CD4-positive, CD25-positive, alpha-beta regulatory T cell (primary cell): ENCODE data around the gene EDA. TPM values are rescaled to one million over a fixed set of nuclear protein-coding genes. Genes with fewer than 3 reads are reported as not detected.

ENCODE experiments used
- ATAC-seq, 2 donors: fragments of 150-1000 bp; cut with Tn5 transposase; one replicate each; pipeline ENCODE4 v1.10.0; 2021; ENCODE audit warnings: low read depth in 2 of 2, moderate number of reproducible peaks in 2 of 2, moderate library complexity in 1 of 2
- DNase-seq, 3 donors: peaks; one replicate each; pipeline versions ENCODE4 v3.0.0 to v3.0.0-alpha.2; 2012 to 2022; ENCODE audit warnings: mixed read lengths in 1 of 3
- H3K27ac ChIP-seq: one replicate; pipeline ENCODE4 v1.7.0; 2013; ENCODE audit warnings: mild to moderate bottlenecking, low read length; ENCODE audit not compliant: insufficient read depth, poor library complexity, severe bottlenecking
- H3K27me3 ChIP-seq: one replicate; pipeline ENCODE4 v1.7.0; 2013; ENCODE audit warnings: low read length; ENCODE audit not compliant: control insufficient read depth, insufficient read depth
- H3K36me3 ChIP-seq: one replicate; pipeline ENCODE4 v1.7.0; 2013; ENCODE audit warnings: mild to moderate bottlenecking, low read length, moderate library complexity; ENCODE audit not compliant: control insufficient read depth, insufficient read depth
- H3K4me1 ChIP-seq: 2 replicates; pipeline ENCODE4 v1.7.0; 2013; ENCODE audit warnings: mild to moderate bottlenecking, low read length; ENCODE audit not compliant: insufficient read depth, control insufficient read depth, poor library complexity, severe bottlenecking
- H3K4me3 ChIP-seq: one replicate; pipeline ENCODE4 v1.7.0; 2013; ENCODE audit warnings: low read depth, mild to moderate bottlenecking, low read length, moderate library complexity
- H3K9me3 ChIP-seq, 2 experiments: 1 replicate in 1 of 2; 2 replicates in 1 of 2; pipeline ENCODE4 v1.7.0; 2013; ENCODE audit warnings: low read length in 2 of 2, mild to moderate bottlenecking in 1 of 2, moderate library complexity in 1 of 2; ENCODE audit not compliant: control insufficient read depth in 2 of 2
- H3K27ac Mint-ChIP-seq, 3 donors: one replicate each; pipeline ENCODE4 v1.8.0; 2020 to 2022; ENCODE audit warnings: mild to moderate bottlenecking in 3 of 3, mixed read lengths in 3 of 3, moderate library complexity in 2 of 3
- H3K27me3 Mint-ChIP-seq: one replicate; pipeline ENCODE4 v1.8.0; 2022; ENCODE audit warnings: mild to moderate bottlenecking, mixed read lengths
- H3K36me3 Mint-ChIP-seq: one replicate; pipeline ENCODE4 v1.8.0; 2020; ENCODE audit warnings: mixed read lengths
- H3K4me1 Mint-ChIP-seq, 4 donors: one replicate each; pipeline ENCODE4 v1.8.0; 2020 to 2022; ENCODE audit warnings: mixed read lengths in 4 of 4, mild to moderate bottlenecking in 1 of 4
- H3K4me3 Mint-ChIP-seq, 4 donors: one replicate each; pipeline ENCODE4 v1.8.0; 2020 to 2022; ENCODE audit warnings: mild to moderate bottlenecking in 4 of 4, mixed read lengths in 4 of 4, moderate library complexity in 3 of 4
- H3K9me3 Mint-ChIP-seq, 7 donors: one replicate each; pipeline ENCODE4 v1.8.0; 2020 to 2022; ENCODE audit warnings: mixed read lengths in 7 of 7, mild to moderate bottlenecking in 3 of 7, moderate library complexity in 2 of 7
- polyA plus RNA-seq, 4 donors: library from polyadenylated mRNA; unstranded; fragments of 300-500 nt; fragmentation: Illumina TruSeq; gene quantifications; one replicate each; pipeline ENCODE4 v1.2.3, GENCODE V29; 2021
- total RNA-seq: library from RNA; stranded (reverse); gene quantifications from one replicate; pipeline ENCODE4 v1.2.3, GENCODE V29; 2022

Gene EDA
- total and polyA plus RNA-seq, 5 donors from 2014 or later: 0.45 to 2.4 (median 0.85) TPM; not detected in 2

DNA sequence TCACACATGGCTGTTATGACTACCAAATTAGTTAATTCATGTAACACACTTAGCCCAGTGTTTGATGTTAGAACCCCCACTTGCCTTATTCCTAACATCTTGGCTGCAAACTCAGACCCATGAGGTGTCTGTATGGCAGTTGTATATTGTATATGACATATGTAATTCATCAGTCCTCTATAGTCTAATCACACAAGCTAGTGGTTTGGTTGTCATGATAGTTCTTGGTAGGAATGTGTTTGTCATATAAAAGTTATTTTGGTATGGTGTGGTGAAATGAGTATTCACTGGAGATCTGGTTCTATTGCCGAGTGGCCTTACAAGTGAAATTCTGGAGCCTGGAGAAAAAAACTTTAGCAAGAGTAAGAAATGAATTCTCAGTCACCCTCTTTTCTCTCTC lies 284.6 kb downstream of the EDA start:
- H3K9me3 Mint-ChIP-seq: no peaks in the 10 kb centered on the region
- H3K36me3 ChIP-seq: no peaks in the 10 kb centered on the region
- no peaks in the 10 kb centered on the region for H3K4me1 ChIP-seq
- H3K9me3 ChIP-seq: no peaks in the 10 kb centered on the region
- H3K36me3 Mint-ChIP-seq: no peaks in the 10 kb centered on the region
- no peak overlapping the region for H3K4me3 Mint-ChIP-seq
- no peak overlapping the region for H3K4me3 ChIP-seq
- H3K27ac ChIP-seq: no peak overlapping the region
- DNase-seq: no peak
- no peak overlapping the region for H3K27ac Mint-ChIP-seq
- H3K4me1 Mint-ChIP-seq: no peaks in the 10 kb centered on the region
- no peaks in the 10 kb centered on the region for H3K27me3 Mint-ChIP-seq
- no peak for ATAC-seq
- H3K27me3 ChIP-seq: no peaks in the 10 kb centered on the region

DNA sequence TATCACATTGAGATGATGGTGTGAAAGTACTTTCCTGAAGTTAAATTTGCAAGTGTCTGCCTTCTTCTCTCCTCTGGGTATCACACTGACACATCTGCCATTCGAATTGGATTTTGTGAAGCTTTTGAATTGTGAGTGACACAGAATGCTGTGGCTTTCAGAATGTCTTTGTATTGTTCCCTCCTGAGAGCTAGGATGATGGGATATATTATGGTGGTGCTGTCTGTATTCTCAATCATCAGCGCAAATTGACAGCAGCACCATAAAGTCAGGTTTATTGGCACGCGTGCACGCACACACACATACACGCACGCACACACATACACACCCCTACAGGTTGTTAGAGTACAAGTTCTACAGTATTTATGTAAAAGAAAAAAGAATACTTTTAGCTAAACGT lies 290.5 kb downstream of the EDA start:
- Mint-ChIP-seq H3K9me3 (peaks cover 0 to 2% (median 0%) of the 10 kb centered on the region in 7 donors), H3K4me3 (no peak overlapping the region), H3K4me1 (no peaks in the 10 kb centered on the region), H3K27me3 (no peaks in the 10 kb centered on the region), H3K36me3 (no peaks in the 10 kb centered on the region), H3K27ac (no peak overlapping the region)
- no peaks in the 10 kb centered on the region for H3K36me3 ChIP-seq
- ATAC-seq: no peak
- H3K27me3 ChIP-seq: no peaks in the 10 kb centered on the region
- H3K4me1 ChIP-seq: no peaks in the 10 kb centered on the region
- DNase-seq: no peak
- H3K27ac ChIP-seq: no peak overlapping the region
- no peaks in the 10 kb centered on the region for H3K9me3 ChIP-seq
- no peak overlapping the region for H3K4me3 ChIP-seq

GRCh38 chrX:69914781-69915180 lies 298.9 kb downstream of the EDA start:
- no peaks in the 10 kb centered on the region for H3K36me3 ChIP-seq
- no peak overlapping the region for H3K4me3 ChIP-seq
- no peak overlapping the region for H3K27ac ChIP-seq
- H3K27ac Mint-ChIP-seq: no peak overlapping the region
- H3K27me3 ChIP-seq: no peaks in the 10 kb centered on the region
- no peaks in the 10 kb centered on the region for H3K36me3 Mint-ChIP-seq
- no peak for ATAC-seq
- peaks cover 0 to 3% (median 0%) of the 10 kb centered on the region in 7 donors for H3K9me3 Mint-ChIP-seq
- H3K4me1 Mint-ChIP-seq: no peaks in the 10 kb centered on the region
- H3K9me3 ChIP-seq: no peaks in the 10 kb centered on the region
- H3K4me1 ChIP-seq: no peaks in the 10 kb centered on the region
- H3K4me3 Mint-ChIP-seq: no peak overlapping the region
- no peak for DNase-seq
- no peaks in the 10 kb centered on the region for H3K27me3 Mint-ChIP-seq

GRCh38 chrX:69919749-69920148 lies 303.8 kb downstream of the EDA start:
- Histone ChIP-seq H3K4me1 (no peaks in the 10 kb centered on the region), H3K27me3 (no peaks in the 10 kb centered on the region), H3K36me3 (no peaks in the 10 kb centered on the region), H3K9me3 (no peaks in the 10 kb centered on the region), H3K27ac (no peak overlapping the region), H3K4me3 (no peak overlapping the region)
- DNase-seq (no peak), ATAC-seq (no peak)
- Mint-ChIP-seq H3K9me3 (peaks cover 0 to 6% (median 0%) of the 10 kb centered on the region in 7 donors), H3K4me1 (no peaks in the 10 kb centered on the region), H3K27ac (no peak overlapping the region), H3K27me3 (no peaks in the 10 kb centered on the region), H3K4me3 (no peak overlapping the region), H3K36me3 (no peaks in the 10 kb centered on the region)

DNA sequence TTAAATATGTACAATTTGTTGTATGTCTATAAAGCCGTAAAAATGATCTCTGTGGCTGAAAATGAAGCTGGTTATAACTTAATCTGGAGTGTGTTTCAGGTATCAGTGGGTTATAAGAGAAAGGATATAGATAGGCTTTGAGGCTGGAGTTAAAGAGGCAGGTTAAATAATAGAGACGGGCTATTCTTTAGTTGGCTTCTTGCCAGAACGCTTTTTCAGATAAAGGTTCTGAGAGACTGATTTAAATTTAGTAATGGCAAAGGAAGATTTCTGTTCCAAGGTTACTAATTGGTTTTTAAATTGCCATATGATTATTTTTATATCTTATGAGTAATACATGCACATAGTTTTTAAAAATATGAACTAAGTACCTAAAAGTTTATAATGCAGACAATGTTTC lies 316.4 kb downstream of the EDA start:
- no peaks in the 10 kb centered on the region for H3K27me3 Mint-ChIP-seq
- H3K9me3 ChIP-seq: no peaks in the 10 kb centered on the region
- DNase-seq (no peak), ATAC-seq (no peak)
- no peak overlapping the region for H3K4me3 ChIP-seq
- no peak overlapping the region for H3K27ac ChIP-seq
- no peaks in the 10 kb centered on the region for H3K4me1 Mint-ChIP-seq
- no peaks in the 10 kb centered on the region for H3K36me3 ChIP-seq
- H3K4me3 Mint-ChIP-seq: no peak overlapping the region
- H3K9me3 Mint-ChIP-seq: peaks cover 0 to 5% (median 0%) of the 10 kb centered on the region in 7 donors
- no peaks in the 10 kb centered on the region for H3K36me3 Mint-ChIP-seq
- H3K4me1 ChIP-seq: no peaks in the 10 kb centered on the region
- no peak overlapping the region for H3K27ac Mint-ChIP-seq
- no peaks in the 10 kb centered on the region for H3K27me3 ChIP-seq

- H3K27me3 ChIP-seq: no peaks in the 10 kb centered on the region
- H3K4me3 ChIP-seq: no peak overlapping the region
- ATAC-seq: no peak
- H3K36me3 ChIP-seq: no peaks in the 10 kb centered on the region
- DNase-seq: no peak
- Mint-ChIP-seq H3K9me3 (peaks cover 0 to 3% (median 0%) of the 10 kb centered on the region in 7 donors), H3K27ac (no peak overlapping the region), H3K27me3 (no peaks in the 10 kb centered on the region), H3K4me1 (no peaks in the 10 kb centered on the region), H3K36me3 (no peaks in the 10 kb centered on the region), H3K4me3 (no peak overlapping the region)
- H3K27ac ChIP-seq: no peak overlapping the region
- H3K9me3 ChIP-seq: no peaks in the 10 kb centered on the region
- H3K4me1 ChIP-seq: no peaks in the 10 kb centered on the region
These were observed 332.4 kb downstream of the EDA start for GRCh38 chrX:69948276-69948797.

DNA sequence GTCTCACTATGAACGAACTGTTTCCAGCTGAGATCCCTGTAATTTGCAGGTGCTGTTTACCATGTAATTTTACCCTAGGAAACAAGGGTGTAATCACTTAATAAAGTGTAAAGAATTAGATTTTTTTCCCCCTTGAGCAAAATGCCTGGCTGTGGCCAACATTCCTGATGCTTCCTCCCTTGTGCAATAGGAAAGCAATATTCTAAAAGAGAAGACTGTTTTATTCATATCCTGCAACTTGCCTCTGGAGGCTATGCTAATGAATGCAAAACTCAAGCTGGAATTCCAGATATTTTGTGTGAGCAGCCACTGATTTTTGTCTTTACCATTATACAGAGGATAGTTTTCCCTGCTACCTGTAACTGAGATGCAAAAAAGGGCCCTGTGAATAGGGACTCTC lies 335.8 kb downstream of the EDA start:
- H3K27ac Mint-ChIP-seq: no peak overlapping the region
- H3K36me3 ChIP-seq: no peaks in the 10 kb centered on the region
- peak overlapping the region in 1 of 4 donors; percentile 15 for H3K4me3 Mint-ChIP-seq
- no peak for DNase-seq
- H3K27me3 ChIP-seq: no peaks in the 10 kb centered on the region
- H3K9me3 Mint-ChIP-seq: peaks cover 0 to 3% (median 0%) of the 10 kb centered on the region in 7 donors
- H3K27ac ChIP-seq: no peak overlapping the region
- ATAC-seq: no peak
- no peak overlapping the region for H3K4me3 ChIP-seq
- no peaks in the 10 kb centered on the region for H3K4me1 ChIP-seq
- no peaks in the 10 kb centered on the region for H3K27me3 Mint-ChIP-seq
- H3K4me1 Mint-ChIP-seq: no peaks in the 10 kb centered on the region
- no peaks in the 10 kb centered on the region for H3K9me3 ChIP-seq
- no peaks in the 10 kb centered on the region for H3K36me3 Mint-ChIP-seq

- H3K9me3 Mint-ChIP-seq: peaks cover 0 to 2% (median 0%) of the 10 kb centered on the region in 7 donors
- no peak for DNase-seq
- H3K27ac ChIP-seq: no peak overlapping the region
- H3K27me3 ChIP-seq: peaks cover 2% of the 10 kb centered on the region
- no peaks in the 10 kb centered on the region for H3K9me3 ChIP-seq
- H3K4me3 Mint-ChIP-seq: no peak overlapping the region
- no peak overlapping the region for H3K27ac Mint-ChIP-seq
- no peak for ATAC-seq
- no peaks in the 10 kb centered on the region for H3K4me1 Mint-ChIP-seq
- no peaks in the 10 kb centered on the region for H3K27me3 Mint-ChIP-seq
- no peaks in the 10 kb centered on the region for H3K36me3 Mint-ChIP-seq
- no peak overlapping the region for H3K4me3 ChIP-seq
- no peaks in the 10 kb centered on the region for H3K4me1 ChIP-seq
- H3K36me3 ChIP-seq: no peaks in the 10 kb centered on the region
These were observed 343.8 kb downstream of the EDA start for GRCh38 chrX:69959712-69960111.
